HL-60/S4 treated with phorbol 12-myristate 13-acetate at 8.2 ng/mL for 4 days and 3 days (cell line): ENCODE measurements around the gene BRPF1.

Experiments used
- in situ Hi-C: fragments of 300-500 bp; cut with MboI; formaldehyde crosslinking; loops from 2 replicates; pipeline ENCODE4 v1.15.0; 2022; ENCODE audit warnings: low sequenced_read_pairs

The BRPF1 gene, protein sequence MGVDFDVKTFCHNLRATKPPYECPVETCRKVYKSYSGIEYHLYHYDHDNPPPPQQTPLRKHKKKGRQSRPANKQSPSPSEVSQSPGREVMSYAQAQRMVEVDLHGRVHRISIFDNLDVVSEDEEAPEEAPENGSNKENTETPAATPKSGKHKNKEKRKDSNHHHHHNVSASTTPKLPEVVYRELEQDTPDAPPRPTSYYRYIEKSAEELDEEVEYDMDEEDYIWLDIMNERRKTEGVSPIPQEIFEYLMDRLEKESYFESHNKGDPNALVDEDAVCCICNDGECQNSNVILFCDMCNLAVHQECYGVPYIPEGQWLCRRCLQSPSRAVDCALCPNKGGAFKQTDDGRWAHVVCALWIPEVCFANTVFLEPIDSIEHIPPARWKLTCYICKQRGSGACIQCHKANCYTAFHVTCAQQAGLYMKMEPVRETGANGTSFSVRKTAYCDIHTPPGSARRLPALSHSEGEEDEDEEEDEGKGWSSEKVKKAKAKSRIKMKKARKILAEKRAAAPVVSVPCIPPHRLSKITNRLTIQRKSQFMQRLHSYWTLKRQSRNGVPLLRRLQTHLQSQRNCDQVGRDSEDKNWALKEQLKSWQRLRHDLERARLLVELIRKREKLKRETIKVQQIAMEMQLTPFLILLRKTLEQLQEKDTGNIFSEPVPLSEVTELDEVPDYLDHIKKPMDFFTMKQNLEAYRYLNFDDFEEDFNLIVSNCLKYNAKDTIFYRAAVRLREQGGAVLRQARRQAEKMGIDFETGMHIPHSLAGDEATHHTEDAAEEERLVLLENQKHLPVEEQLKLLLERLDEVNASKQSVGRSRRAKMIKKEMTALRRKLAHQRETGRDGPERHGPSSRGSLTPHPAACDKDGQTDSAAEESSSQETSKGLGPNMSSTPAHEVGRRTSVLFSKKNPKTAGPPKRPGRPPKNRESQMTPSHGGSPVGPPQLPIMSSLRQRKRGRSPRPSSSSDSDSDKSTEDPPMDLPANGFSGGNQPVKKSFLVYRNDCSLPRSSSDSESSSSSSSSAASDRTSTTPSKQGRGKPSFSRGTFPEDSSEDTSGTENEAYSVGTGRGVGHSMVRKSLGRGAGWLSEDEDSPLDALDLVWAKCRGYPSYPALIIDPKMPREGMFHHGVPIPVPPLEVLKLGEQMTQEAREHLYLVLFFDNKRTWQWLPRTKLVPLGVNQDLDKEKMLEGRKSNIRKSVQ (N-terminal part only)

DNA sequence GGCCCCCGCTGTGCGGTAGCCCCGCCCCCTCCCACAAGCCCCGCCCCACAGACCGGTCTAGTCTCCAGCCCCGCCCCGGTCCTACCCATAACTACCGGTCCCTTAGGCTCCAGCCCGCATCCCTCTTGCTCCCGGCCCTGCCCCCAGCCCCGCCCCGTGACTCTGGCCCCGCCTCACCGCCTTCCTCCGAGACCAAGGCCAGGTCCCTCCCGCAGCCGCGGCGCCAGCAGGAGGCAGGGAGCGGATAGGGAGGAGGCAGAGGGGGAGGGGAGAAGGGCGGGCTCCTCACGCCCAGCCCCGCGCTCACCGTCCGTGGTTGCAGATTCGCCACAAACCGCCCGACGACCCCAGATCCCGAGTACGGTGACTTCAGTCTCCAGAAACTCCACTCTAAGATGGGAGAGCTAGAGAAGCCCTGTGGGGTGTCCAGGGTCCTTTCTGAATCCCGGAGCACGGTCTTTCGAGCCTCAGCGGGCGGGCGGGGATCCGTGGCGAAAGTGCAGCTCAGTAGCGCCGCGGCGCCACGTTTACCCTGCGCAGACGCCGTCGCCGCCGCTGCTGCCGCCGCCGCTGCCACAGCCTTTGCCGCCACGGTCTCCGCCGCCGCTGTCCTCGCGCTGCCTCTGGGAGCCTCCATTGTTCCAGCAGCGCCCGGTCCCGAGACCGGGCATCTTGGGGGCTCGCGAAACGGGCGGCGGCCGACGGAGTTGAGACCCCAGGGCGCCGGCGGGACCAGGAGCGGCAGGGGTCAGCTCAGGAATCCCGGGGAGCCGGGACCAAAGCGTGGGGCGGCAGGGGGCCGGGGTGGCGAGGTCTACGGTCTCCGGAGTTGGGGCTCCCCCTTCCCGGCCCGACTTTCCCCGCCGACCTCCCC, at the start of gene BRPF1:
Gene BRPF1 (plus strand): TSS at position 530 of the 874 bp plus-strand sequence. CDS start 2,406 bp downstream, outside the sequence.
- in situ Hi-C loops = no loop called here

DNA sequence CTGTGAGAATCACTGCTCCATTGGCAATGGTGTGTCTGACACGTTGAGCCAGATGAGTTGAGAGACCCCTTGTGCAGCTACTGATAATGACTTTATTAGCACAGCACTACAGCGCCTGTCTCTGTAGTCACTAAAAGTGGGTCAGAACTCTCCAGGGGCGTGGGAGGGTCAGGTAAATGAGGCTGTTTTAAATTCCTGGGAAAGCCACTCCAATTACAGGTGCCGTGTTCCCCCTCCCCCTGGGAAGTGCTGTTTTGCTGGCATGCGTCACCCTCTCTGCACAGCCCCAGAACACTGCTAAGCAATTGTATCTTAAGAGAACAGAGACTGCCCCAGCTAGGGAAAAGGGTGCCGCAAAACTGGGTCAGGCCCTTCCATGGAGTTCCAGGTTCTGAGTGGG, 49.4 kb upstream of the BRPF1 start:
- in situ Hi-C loops = no loop called here

DNA sequence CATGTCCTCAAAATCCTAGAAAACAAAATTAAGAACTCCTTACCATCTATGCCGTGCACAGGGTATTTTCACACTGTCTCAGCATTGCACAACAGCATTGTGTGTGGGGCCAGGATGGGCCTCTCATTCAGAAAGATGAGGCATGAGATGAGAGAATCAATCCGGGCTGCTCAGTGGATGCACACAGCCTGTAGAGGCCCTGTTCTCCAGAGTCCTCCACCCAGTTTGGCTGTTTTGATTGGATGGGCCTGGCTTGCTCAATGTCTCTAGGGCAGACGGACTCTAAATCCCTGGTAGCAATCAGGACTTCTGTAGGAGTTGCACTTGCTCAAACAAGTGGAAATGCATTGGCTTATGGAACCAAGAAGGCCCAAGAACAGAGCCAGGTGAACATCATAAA, 48.1 kb upstream of the BRPF1 start:
- in situ Hi-C loops = no loop called here

DNA sequence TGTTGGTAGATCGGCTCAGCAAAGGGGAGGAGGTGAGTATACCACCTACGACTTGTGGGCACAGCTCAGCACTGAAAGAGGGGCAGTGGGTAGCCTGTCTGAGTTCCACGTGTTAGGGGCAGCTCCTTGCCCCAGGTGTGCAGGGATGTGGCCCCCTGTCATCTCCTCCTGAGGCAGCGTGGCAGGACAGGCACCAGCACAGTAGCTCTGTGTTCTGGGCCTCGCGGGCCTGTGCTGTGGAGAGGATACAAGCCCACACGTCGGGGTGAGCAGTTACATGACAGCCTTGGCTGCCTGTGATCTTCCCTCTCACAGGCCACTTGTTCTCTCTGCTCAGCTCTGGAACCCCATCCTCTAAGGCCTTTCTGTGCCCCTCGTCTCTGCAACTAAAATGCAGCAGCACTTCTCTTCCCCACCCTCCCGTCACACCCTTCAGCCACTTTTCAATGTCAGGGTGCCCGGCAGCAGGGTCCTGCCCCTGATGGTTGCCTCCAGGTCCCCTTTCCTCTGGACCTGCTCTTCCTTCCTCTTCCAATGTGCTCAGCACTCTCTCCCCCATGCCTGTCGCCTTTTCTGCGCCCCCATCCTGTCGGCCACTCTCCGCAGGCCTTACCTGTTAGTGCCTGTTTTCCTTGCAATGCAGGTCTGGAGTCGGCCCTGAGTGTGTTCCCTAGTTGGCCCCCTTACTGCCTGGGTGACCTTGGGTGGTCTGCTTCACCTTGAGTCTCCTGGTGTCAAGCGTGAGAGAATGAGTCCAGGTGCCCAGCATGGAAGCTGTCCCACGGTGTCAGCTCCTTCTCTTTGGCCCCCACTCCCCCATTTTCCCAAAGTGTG, 46.1 kb upstream of the BRPF1 start:
- in situ Hi-C loops = no loop called here

DNA sequence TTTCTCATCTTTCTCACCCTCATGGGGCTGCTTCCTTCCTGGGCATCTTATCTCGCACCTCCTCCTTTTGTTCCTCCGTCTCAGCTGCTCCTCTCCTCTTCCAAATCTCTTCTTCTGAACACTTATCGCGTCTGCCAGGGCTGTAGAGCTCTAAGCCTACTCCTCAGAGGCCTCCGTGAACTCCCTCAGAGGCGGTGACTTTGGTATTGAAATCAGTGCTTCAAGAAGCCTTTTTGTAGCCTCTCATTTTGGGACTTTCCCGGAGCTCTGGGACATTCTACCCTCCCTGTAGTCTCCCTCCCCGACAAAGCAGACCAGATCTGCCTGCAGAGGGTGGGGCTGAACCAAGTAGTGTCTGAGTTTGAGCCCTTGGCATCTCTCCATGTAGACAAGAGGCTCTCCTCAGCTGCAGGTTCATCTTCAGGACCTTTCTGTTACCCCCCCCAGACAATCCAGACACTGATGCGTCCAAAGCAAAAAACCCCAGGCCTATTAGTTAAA, 45.4 kb upstream of the BRPF1 start:
- in situ Hi-C loops = no loop called here

DNA sequence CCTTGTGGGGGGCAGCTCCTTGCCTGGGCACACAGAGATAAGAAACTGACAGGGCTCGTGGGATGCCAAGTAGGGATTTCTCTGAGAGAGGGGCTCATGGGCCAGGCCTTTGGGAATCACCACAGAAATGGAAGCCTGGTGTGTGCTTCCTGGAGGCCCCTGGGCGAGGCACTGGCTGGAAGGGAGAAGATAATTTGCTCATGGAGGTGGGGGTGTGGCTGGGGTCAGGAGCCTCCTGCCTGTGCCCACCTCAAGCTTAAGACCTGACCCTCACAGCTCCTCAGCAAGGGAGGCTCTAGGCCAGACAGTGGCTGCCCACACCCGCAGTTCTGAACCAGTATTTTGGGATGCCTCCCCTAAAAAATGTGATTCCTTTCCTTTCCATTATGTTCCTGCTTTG, 44.8 kb upstream of the BRPF1 start:
- in situ Hi-C loops = no loop called here

DNA sequence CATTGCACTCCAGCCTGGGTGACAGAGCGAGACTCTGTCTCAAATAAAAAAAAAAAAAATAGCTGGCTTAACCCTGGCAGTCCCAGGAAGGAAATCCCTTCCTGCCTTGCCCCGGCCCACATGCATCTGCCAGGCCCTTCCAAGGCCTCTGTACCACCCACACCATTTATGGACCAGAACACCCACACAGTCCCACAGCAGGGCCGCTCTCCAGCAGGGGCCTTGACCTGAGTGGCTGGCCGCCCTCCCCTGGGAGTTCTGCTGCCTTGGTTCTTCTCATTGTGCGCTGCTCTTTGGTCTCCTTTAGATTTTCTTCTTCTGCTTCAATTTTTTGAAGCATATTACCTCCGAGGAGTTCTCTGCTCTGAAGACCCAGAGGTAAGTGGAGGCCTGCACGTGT, 44.0 kb upstream of the BRPF1 start:
- in situ Hi-C loops = no loop called here

DNA sequence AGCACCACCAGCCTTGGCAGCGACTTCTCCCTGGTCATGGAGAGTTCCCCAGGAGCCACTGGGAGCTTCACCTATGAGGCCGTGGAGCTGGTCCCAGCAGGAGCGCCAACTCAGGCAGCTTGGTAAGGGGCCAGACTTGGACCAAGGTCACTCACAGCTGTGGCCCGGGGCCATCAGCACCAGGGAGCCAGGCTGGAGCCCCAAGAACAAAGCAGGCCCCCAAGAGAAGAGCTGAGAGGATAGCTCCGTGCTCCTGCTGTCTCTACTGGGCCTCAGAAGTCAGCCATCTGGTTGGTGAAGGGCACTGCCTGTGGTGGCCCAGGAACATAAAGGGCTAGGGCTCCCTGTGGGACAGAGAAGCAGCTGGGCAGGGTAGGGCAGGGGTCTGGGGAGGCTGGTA, 42.6 kb upstream of the BRPF1 start:
- in situ Hi-C loops = no loop called here

DNA sequence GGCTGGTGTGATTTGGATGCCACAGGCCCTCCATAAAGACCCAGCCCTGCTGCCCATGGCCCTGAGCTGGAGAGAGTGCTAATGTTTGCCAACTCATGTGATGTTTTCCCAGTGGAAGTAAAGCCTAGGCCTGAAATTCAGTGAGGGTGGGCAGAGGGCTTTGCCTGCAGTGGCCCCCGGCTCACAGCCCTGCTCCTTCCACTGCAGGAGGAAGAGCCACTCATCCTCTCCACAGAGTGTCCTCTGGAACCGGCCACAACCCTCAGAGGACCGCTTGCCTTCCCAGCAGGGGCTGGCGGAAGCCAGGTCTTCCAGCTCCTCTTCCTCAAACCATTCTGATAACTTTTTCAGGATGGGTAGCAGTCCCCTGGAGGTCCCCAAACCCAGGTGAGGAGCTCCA, 41.8 kb upstream of the BRPF1 start:
- in situ Hi-C loops = no loop called here

DNA sequence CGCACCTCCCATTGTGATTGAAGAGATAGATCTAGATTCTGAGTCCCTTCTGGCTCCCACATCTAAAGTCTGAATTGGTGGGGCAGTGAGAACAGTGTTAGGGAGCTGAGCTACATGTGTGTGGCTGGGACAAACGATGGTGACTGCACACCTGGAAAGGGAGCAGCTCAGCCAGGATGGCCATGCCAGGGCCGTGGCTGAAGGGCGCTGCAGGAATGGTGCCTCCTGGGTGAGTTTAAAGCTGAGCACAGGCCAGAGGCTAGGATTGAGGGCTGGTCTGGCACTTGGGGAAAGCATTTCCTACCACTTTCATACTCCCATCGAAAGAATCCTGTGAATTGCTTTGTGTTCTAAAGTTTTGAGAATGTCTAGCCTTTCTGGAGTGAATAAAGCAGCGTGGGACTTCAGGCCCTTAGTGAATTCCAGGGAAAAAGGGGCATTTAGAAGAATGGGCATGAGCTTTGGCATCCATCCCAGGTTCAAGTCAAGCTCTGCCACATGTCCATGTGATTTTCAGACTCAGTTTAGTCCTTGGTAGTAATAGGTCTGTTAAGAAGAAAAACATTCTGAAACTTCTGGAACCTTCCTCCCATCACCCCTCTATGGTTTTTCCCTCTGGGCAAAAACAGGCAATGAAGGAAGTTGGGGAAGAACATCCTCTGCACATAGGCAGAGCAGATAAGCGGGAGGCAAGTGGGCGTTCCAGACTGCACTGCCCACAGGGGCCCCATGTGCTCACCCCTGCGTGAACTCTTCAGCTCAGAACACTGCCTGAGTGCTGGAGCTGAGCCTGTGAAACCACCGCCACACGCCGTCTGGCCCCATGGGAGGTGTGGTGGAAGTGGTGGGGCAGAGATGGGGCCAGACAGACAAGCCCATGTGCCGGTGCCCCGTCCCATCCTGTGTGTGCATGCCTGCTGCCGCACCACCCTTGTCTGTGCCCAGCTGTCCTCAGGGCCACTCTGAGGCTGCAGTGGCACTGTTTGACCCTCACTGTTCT, 40.8 kb upstream of the BRPF1 start:
- in situ Hi-C loops = no loop called here

DNA sequence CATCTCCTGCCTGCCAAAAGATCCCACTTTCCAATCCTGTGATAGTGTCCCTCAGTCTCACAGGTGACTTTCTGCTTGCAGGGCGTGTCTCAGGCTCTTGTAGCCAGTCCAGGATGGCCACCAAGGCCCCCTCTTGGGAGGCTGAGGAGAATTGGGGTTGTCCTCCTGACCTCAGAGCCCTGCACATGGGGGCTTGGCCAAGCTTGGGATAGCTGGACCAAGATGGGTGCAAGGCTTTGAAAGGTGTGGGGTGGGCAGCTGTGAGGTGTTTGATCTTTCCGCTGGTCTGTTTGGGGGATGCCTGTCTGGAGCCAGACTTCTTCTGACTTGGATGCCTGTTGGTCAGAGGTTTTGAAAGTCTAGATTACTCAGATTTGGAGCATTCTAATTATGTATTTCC, 39.9 kb upstream of the BRPF1 start:
- in situ Hi-C loops = no loop called here

DNA sequence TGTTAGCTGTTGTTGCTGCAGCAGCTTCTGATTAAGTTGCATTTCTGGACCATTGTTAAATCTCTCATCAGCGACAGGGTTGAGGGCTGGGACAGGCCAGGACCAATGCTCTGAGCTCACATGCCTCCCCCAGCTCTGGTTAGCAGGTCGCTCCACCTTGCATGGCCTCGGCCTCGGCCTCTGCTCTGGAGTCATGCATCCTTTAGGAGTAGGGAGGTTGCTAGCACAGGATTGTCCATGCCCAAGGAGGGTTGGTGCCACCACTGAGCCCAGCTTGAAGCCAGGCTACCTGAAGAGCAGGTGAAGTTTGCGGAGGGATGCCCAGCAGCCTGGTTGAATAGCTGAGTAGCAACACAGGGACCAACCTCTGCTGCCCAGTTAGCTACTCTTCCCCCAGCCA, 39.1 kb upstream of the BRPF1 start:
- in situ Hi-C loops = no loop called here

DNA sequence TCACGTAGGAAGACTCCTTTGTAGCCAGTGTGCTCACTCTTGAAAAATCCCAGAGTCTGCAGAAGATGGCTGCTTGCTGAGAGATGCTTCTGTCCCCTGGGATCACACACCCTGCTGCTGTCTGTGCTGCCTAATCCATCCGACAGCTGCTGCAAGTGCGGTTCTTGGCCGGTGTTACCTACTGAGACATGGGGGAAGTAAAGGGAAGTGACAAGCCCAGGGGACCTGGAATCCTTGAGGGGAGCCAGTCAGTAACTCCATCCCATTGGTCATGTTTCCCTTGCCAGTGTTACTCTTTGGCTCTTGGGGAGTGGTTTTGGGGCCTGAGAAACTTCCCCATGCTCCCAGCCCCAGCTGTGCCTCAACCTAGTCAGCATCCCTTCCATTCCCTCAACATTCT, 36.2 kb upstream of the BRPF1 start:
- in situ Hi-C loops = no loop called here

DNA sequence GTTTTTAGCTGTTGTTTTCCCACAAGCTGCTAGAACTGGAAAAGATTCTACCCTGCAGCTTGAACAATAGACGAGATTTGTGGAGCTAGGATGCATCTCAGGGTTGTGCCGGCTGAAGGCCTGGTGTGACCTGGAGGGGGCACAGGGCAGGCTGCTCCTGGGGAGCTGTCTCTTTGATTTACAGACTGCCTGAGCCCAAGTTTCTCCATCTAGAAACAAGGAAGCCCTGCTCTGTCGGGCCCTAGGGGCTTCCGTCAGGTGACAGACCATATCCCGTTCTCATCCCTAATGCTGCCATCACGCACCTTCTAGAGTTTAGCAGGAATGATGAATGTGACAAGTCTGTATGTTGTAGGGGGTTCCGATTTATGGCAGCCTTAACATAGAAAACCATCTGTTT, 35.8 kb upstream of the BRPF1 start:
- in situ Hi-C loops = no loop called here

DNA sequence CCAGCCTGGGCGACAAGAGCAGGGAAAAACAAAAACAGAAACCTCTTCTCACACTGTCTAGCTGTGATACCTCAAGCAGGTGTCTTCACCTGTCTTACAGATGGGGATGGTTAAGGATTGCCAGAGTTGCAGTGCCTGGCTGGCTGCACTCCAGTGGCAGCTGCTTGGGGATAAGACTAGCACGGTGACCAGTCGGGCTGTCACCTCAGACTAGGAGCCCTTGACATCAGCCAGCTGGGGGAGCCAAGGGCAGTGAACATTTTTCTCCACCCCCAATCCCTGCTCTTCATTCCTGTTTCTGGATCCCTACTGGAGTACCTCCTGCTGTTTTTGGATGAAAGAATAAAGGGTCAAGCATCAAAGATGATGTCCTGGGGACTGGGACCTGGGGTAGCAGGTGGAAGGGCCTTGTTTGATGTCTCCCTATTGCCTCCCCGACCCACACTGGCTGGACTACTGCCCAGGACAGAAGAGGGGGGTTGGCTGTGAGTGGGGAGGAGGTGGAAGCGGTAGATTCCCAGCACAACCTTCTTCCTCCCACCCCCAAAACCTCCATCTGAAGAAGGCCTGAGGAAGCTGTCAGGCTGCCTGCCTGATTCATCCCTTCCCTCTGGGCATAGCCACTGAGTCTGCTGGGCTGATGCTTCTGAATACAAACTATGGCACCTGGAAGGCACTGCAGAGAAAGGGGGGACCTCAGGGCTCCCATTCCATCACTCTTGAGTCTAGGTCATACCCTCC, 34.9 kb upstream of the BRPF1 start:
- in situ Hi-C loops = no loop called here

DNA sequence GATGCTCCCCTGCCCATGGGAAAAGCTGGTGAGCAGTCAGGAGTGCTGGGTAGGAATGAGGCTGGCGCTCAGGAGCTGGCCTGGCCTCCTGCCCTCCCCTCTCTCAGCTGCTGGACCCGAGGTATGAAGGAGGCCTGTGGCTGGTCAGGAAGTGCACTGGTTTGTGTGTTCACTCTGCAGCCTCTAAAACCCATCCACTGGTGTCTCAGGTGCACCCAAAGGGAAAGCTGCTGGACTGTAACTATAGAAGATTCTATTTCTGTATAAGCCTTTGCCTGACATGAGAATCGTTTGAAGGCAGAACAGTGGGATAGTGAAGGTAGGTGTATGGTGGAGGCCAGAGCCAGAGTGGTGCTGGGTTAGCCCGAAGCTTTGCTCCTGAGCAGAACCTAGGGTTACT, 33.6 kb upstream of the BRPF1 start:
- in situ Hi-C loops = no loop called here

DNA sequence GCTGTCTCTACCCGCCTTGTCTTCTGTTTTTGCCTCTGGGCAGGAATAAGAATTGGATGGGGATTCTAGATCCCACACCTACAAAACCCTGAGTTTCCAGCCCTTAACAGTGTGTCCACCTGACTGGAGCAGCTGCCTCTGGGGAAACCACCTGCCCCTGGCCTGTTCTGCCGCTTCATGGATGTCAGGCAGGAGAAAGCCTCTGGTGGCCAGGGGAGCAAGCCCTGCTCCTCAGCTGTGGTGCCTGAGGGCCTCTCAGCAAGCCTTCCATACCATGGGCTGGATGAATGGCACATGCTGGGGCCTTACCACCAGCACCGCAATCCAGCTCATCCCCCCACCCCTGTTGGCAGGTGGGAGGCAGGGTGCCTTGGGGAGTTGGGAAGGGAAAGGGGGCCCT, 33.2 kb upstream of the BRPF1 start:
- in situ Hi-C loops = no loop called here

DNA sequence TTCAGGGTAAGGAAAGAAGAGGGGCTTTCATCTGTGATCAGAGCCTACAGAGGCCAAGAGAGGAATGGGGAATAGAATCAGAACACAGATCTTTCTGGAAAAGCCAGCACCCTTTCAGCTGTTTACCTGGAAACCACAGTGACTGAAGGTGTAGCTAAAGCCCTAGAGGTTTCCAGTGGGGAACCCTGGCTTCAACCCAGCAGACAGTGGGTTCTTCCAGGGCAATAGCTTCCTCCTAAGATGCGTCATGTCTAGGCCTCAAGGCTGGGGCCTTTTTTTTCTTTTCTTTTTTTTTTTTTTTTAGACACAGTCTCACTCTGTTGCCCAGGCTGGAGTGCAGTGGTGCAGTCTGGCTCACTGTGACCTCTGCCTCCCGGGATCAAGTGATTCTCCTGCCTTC, 31.0 kb upstream of the BRPF1 start:
- in situ Hi-C loops = no loop called here
